ENCODE data around the gene MFSD6L.

MFSD6L gene

GRCh38 chr17:8799570-8800212, 526 bp upstream of the MFSD6L start:
- no peak for DNase-seq (ENCODE audit: low read depth)
- H3K4me3 ChIP-seq (ENCODE audit: low read depth, low read length) = no peak overlapping the region

GRCh38 chr17:8798176-8798845, 854 bp downstream of the MFSD6L start:
- H3K4me3 ChIP-seq (ENCODE audit: low read depth, low read length) = no peak overlapping the region
- DNase-seq (ENCODE audit: low read depth) = no peak

- H3K4me3 ChIP-seq (ENCODE audit: low read depth, low read length) = no peak overlapping the region
- DNase-seq (ENCODE audit: low read depth) = no peak
These were observed 1.5 kb downstream of the MFSD6L start for GRCh38 chr17:8797621-8798175.

- no peak overlapping the region for H3K4me3 ChIP-seq (ENCODE audit: low read depth, low read length)
- DNase-seq (ENCODE audit: low read depth) = no peak
These were observed 4.5 kb downstream of the MFSD6L start for GRCh38 chr17:8794636-8795035.

GRCh38 chr17:8793649-8794048, 5.5 kb downstream of the MFSD6L start:
- DNase-seq (ENCODE audit: low read depth) = no peak
- H3K4me3 ChIP-seq (ENCODE audit: low read depth, low read length) = no peak overlapping the region

- no peak overlapping the region for H3K4me3 ChIP-seq (ENCODE audit: low read depth, low read length)
- no peak for DNase-seq (ENCODE audit: low read depth)
These were observed 6.5 kb downstream of the MFSD6L start for GRCh38 chr17:8792646-8793045.

GRCh38 chr17:8791910-8792270, 7.3 kb downstream of the MFSD6L start:
- peak; percentile 17 for DNase-seq (ENCODE audit: low read depth)
- H3K4me3 ChIP-seq (ENCODE audit: low read depth, low read length) = no peak overlapping the region

GRCh38 chr17:8791248-8791909, 7.8 kb downstream of the MFSD6L start:
- H3K4me3 ChIP-seq (ENCODE audit: low read depth, low read length) = no peak overlapping the region
- DNase-seq (ENCODE audit: low read depth) = no peak

- no peak for DNase-seq (ENCODE audit: low read depth)
These were observed 9.4 kb downstream of the MFSD6L start for GRCh38 chr17:8789743-8790142.

GRCh38 chr17:8788998-8789397, 10.2 kb downstream of the MFSD6L start:
- DNase-seq (ENCODE audit: low read depth) = no peak
- no peak overlapping the region for H3K4me3 ChIP-seq (ENCODE audit: low read depth, low read length)

More at GRCh38 chr17:8789743-8790142, 9.4 kb downstream of the MFSD6L start:
- no peak overlapping the region for H3K4me3 ChIP-seq (ENCODE audit: low read depth, low read length)

- peak; percentile 1 for DNase-seq (ENCODE audit: low read depth)
- H3K4me3 ChIP-seq (ENCODE audit: low read depth, low read length) = no peak overlapping the region
These were observed 13.4 kb downstream of the MFSD6L start for GRCh38 chr17:8785547-8786413.

GRCh38 chr17:8782176-8782575, 17.0 kb downstream of the MFSD6L start:
- DNase-seq (ENCODE audit: low read depth) = no peak
- no peak overlapping the region for H3K4me3 ChIP-seq (ENCODE audit: low read depth, low read length)

GRCh38 chr17:8781776-8782175, 17.4 kb downstream of the MFSD6L start:
- H3K4me3 ChIP-seq (ENCODE audit: low read depth, low read length) = no peak overlapping the region
- no peak for DNase-seq (ENCODE audit: low read depth)

- no peak overlapping the region for H3K4me3 ChIP-seq (ENCODE audit: low read depth, low read length)
- DNase-seq (ENCODE audit: low read depth) = no peak
These were observed 22.3 kb downstream of the MFSD6L start for GRCh38 chr17:8776881-8777280.

- no peak for DNase-seq (ENCODE audit: low read depth)
- no peak overlapping the region for H3K4me3 ChIP-seq (ENCODE audit: low read depth, low read length)
These were observed 22.9 kb downstream of the MFSD6L start for GRCh38 chr17:8776248-8776647.

- DNase-seq (ENCODE audit: low read depth) = no peak
- H3K4me3 ChIP-seq (ENCODE audit: low read depth, low read length) = no peak overlapping the region
These were observed 32.4 kb downstream of the MFSD6L start for GRCh38 chr17:8766731-8767130.

GRCh38 chr17:8762012-8762411, 37.2 kb downstream of the MFSD6L start:
- no peak overlapping the region for H3K4me3 ChIP-seq (ENCODE audit: low read depth, low read length)
- no peak for DNase-seq (ENCODE audit: low read depth)

- no peak for DNase-seq (ENCODE audit: low read depth)
- H3K4me3 ChIP-seq (ENCODE audit: low read depth, low read length) = no peak within 1 kb of the TSS
These were observed 41.0 kb downstream of the MFSD6L start, which contains the start of gene SPDYE4 for GRCh38 chr17:8758137-8758596. Gene SPDYE4 (minus strand): TSS chr17:8758546. CDS start chr17:8758382, 164 bp downstream.

GRCh38 chr17:8757189-8757588, 42.0 kb downstream of the MFSD6L start:
- DNase-seq (ENCODE audit: low read depth) = no peak
- H3K4me3 ChIP-seq (ENCODE audit: low read depth, low read length) = no peak overlapping the region
